HFFc6 (cell line): ENCODE data around the gene ARF6. TPM values are rescaled to one million over a fixed set of nuclear protein-coding genes. Genes with fewer than 3 reads are reported as not detected.
"Not testable (repeated sequence)": the region's sequence is repeated elsewhere in the genome, so short reads cannot be mapped to it uniquely, and the experiment has no call there.

Experiments
- DNase-seq: peaks from one replicate; pipeline ENCODE4 v3.0.0-alpha.2; 2018
- H3K27ac Mint-ChIP-seq: 2 replicates; pipeline ENCODE4 v1.8.0; 2020; ENCODE audit warnings: mild to moderate bottlenecking, mixed read lengths
- H3K27me3 Mint-ChIP-seq: 2 replicates; pipeline ENCODE4 v1.8.0; 2021; ENCODE audit warnings: mild to moderate bottlenecking, moderate library complexity, mixed read lengths; ENCODE audit not compliant: insufficient read depth
- H3K36me3 Mint-ChIP-seq: 2 replicates; pipeline ENCODE4 v1.8.0; 2021; ENCODE audit warnings: low read depth, mixed read lengths
- H3K4me1 Mint-ChIP-seq: 2 replicates; pipeline ENCODE4 v1.8.0; 2020; ENCODE audit warnings: low read depth, mixed read lengths
- H3K4me3 Mint-ChIP-seq: 2 replicates; pipeline ENCODE4 v1.8.0; 2020; ENCODE audit warnings: mild to moderate bottlenecking, moderate library complexity, mixed read lengths
- H3K9me3 Mint-ChIP-seq: 2 replicates; pipeline ENCODE4 v1.8.0; 2020; ENCODE audit warnings: mild to moderate bottlenecking, mixed read lengths
- total RNA-seq, 6 experiments: library from RNA; stranded (reverse); fragmentation: NEBNext Ultra II Directional; extraction: Animal tissue kit (Norgen Biotek cat#: 25700); gene quantifications; 2 replicates in 1 of 6; 3 replicates in 5 of 6; pipeline ENCODE4 v1.2.3, GENCODE V29; 2021
- TF ChIP-seq, protein P1 (sequence below): fragments of 200-600 bp; sonication (generic); IDR thresholded peaks from 2 replicates; pipeline ENCODE4 v1.5.0; 2021; ENCODE audit warnings: antibody characterized with exemption, mild to moderate bottlenecking

ARF6 gene
- total RNA-seq, 6 experiments from 2014 or later = 92.2 to 111 (median 94.7) TPM

DNA sequence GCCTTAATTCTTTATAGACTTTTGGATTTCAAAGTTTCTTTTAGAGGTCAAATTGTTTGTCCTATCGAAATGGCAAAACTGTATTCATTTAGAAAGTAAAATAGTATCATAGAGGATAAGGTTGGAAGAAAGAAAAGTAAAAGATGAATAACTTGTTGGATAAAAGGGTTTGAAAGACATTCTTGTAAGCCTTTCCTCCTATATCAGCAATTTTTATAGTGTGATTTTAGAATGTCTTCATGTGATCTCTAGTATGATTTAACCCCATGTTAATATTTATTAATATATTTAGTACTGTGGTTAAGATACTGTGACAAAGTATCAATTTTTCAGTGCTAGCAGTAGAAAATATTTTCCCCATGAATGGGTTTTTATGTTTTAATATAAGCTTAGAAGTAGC is 4.5 kb downstream of the ARF6 start:
- Mint-ChIP-seq H3K27me3 (peaks cover 10% of the 10 kb centered on the region), H3K4me3 (peak overlapping the region; percentile 95), H3K27ac (peak overlapping the region; percentile 63), H3K36me3 (peaks cover 53% of the 10 kb centered on the region), H3K4me1 (peaks cover 37% of the 10 kb centered on the region), H3K9me3 (no peaks in the 10 kb centered on the region)
- DNase-seq = no peak
- TF ChIP-seq, protein P1, sequence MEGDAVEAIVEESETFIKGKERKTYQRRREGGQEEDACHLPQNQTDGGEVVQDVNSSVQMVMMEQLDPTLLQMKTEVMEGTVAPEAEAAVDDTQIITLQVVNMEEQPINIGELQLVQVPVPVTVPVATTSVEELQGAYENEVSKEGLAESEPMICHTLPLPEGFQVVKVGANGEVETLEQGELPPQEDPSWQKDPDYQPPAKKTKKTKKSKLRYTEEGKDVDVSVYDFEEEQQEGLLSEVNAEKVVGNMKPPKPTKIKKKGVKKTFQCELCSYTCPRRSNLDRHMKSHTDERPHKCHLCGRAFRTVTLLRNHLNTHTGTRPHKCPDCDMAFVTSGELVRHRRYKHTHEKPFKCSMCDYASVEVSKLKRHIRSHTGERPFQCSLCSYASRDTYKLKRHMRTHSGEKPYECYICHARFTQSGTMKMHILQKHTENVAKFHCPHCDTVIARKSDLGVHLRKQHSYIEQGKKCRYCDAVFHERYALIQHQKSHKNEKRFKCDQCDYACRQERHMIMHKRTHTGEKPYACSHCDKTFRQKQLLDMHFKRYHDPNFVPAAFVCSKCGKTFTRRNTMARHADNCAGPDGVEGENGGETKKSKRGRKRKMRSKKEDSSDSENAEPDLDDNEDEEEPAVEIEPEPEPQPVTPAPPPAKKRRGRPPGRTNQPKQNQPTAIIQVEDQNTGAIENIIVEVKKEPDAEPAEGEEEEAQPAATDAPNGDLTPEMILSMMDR = no peak

DNA sequence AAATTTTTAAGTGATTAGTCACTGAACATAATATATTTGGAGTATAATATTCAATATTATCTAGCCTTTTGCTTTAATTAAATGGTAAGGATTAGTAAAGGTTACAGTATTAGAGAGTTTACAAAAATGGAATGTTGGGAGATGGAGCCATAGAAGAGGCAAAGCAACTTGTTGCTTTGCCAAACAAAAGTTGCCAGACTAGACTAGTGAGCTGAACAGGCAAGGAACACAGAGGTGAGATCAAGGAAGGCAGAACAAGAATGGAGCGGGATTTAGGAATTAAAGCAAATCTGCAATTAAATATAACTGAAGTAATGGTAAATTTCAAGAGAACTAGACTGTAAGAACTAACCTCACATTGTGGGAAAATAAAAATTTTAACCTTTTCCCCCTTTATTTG is 5.1 kb downstream of the ARF6 start:
- Mint-ChIP-seq H3K27ac (peak overlapping the region; percentile 24), H3K4me3 (peak overlapping the region; percentile 51), H3K9me3 (no peaks in the 10 kb centered on the region), H3K4me1 (peaks cover 36% of the 10 kb centered on the region), H3K36me3 (peaks cover 54% of the 10 kb centered on the region), H3K27me3 (peaks cover 10% of the 10 kb centered on the region)
- TF ChIP-seq, protein P1 = no peak
- no peak for DNase-seq

DNA sequence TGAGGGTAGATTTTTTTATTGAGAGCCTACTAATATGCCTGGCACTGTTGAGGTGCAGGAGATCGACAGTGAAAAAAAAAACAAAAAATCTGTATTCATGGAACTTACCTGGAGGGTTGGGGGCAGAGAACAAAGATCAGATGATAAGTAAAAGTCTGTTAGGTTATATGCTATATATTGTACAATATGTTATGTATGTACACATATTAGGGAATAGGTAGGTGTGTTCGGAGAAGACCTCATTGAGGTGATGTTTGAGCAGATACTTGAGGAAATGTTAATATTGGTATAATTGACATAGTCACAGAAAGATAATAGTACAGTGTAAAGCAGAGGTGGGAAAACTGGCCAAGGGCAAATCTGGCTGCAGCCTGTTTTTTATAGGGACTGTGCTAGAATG is 5.6 kb downstream of the ARF6 start:
- H3K9me3 Mint-ChIP-seq = no peaks in the 10 kb centered on the region
- TF ChIP-seq, protein P1 = no peak
- peak overlapping the region; percentile 44 for H3K27ac Mint-ChIP-seq
- H3K27me3 Mint-ChIP-seq = peaks cover 10% of the 10 kb centered on the region
- no peak for DNase-seq
- H3K36me3 Mint-ChIP-seq = peaks cover 52% of the 10 kb centered on the region
- H3K4me3 Mint-ChIP-seq = peak overlapping the region; percentile 51; the same call in 1 of the 2 replicates
- peaks cover 36% of the 10 kb centered on the region for H3K4me1 Mint-ChIP-seq

DNA sequence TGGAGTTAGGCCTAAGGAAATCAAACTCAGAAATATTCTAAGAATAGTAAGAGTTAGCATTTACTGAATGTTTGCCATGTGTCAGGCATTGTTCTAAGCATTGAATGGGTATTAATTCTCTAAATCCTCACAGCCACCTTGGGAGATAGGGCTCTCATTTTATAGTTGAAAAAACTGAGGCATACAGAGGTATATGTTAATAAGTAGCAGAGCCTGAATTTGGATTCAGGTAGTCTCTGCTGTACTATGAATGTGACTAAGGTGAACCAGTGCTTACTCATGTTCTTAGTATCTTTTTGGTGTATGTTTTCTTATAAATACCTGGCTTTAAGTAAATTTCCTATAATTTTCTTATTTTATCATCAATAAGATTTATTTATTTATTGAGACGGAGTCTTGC is 8.1 kb downstream of the ARF6 start:
- H3K36me3 Mint-ChIP-seq = peaks cover 27% of the 10 kb centered on the region
- no peak overlapping the region for H3K4me3 Mint-ChIP-seq
- no peak for DNase-seq
- TF ChIP-seq, protein P1 = no peak
- H3K27ac Mint-ChIP-seq = no peak overlapping the region
- peaks cover 36% of the 10 kb centered on the region for H3K4me1 Mint-ChIP-seq
- H3K9me3 Mint-ChIP-seq = no peaks in the 10 kb centered on the region
- H3K27me3 Mint-ChIP-seq = peaks cover 3% of the 10 kb centered on the region; the same call in 1 of the 2 replicates

DNA sequence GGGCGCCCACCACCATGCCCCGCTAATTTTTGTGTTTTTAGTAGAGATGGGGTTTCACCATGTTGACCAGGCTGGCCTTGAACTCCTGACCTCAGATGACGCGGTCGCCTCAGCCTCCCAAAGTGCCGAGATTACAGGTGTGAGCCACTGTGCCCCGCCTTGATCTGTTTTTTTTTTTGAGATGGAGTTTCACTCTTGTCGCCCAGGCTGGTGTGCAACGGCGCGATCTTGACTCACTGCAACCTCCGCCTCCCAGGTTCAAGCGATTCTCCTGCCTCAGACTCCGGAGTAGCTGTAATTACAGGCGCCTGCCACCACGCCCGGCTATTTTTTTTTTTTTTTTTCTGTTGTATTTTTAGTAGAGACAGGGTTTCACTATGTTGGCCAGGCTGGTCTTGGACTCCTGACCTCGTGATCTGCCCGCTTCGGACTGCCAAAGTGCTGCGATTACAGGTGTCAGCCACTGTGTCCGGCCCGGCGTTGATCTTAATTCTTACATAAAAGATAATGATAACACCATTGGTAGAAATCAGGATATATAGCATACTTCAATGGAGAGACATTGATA is 9.9 kb downstream of the ARF6 start:
- H3K27me3 Mint-ChIP-seq, DNase-seq, H3K9me3 Mint-ChIP-seq, H3K27ac Mint-ChIP-seq, H3K4me3 Mint-ChIP-seq: not testable (repeated sequence)
- Mint-ChIP-seq H3K36me3 (peaks cover 13% of the 10 kb centered on the region), H3K4me1 (peaks cover 36% of the 10 kb centered on the region)

DNA sequence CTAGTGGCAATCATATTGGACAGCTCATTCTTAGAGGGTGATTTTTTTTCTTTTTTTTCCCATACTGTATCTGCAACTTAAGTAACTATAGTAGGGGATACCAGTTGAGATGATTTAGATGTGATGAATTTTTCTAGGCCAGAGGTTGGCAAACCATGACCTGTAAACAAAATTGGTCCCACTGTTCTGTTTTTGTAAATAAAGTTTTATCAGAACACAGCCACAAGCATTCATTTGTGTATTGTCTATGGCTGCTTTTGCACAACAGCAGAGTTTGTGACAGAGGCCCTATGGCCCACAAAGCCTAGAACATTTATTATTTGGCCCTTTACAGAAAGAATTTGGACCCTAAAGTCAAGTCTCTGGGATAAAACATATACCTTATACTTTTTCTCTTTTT is 11.4 kb downstream of the ARF6 start:
- Mint-ChIP-seq H3K27me3 (no peaks in the 10 kb centered on the region; the same call in 1 of the 2 replicates), H3K4me3 (no peak overlapping the region), H3K36me3 (peaks cover 9% of the 10 kb centered on the region), H3K27ac (no peak overlapping the region), H3K9me3 (no peaks in the 10 kb centered on the region), H3K4me1 (peaks cover 34% of the 10 kb centered on the region)
- DNase-seq = no peak
- TF ChIP-seq, protein P1 = no peak
